Activated CD4-positive, alpha-beta T cell treated with anti-CD3 and anti-CD28 coated beads, Interleukin-2, amount 50 U/mL, for 1 hour (primary cell): ENCODE data around the gene HDAC11.
"Not testable (repeated sequence)": the region's sequence is repeated elsewhere in the genome, so short reads cannot be mapped to it uniquely, and the experiment has no call there.

ENCODE experiments used
- DNase-seq: peaks from one replicate; pipeline ENCODE4 v3.0.0-alpha.2; 2020

Gene HDAC11, protein sequence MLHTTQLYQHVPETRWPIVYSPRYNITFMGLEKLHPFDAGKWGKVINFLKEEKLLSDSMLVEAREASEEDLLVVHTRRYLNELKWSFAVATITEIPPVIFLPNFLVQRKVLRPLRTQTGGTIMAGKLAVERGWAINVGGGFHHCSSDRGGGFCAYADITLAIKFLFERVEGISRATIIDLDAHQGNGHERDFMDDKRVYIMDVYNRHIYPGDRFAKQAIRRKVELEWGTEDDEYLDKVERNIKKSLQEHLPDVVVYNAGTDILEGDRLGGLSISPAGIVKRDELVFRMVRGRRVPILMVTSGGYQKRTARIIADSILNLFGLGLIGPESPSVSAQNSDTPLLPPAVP

DNA sequence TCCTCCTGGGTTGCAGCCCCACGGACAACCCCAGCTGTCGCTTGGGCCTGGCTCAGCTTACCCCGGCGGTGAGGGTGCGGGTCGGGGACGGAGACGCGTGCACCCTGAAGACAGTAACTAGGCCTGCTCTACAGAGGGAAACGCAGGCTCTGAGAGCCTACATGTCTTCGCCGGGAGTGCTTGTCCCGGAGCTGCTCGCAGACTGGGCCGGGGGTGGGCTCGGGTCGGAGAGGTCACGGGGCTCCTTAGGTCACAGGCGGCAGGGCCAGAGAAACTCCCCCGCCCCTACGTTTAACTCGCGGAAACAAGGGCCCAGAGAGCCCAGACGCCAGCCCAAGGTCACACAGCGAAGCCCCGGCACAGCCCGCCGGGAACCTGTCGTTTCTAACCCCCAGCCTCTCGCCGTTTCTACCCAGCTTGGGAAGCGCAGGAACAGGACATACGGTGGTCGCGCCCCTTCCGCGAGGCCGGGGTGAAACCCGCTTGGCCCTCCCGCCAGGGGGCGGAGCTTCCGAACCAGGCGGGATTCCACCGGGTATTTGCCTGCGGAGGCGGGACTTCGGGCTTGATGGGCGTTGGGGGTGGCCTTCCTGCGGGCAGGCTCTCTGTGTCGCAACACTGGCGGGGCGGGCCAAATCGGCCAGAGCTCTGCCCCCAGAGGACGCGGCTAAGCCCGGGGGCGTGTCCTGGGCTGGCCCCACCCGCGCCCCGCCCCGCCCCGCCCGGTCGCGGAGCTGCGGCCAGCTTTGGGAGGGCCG, at the start of gene HDAC11:
HDAC11 (plus strand) TSS at position 725 of the 758 bp plus-strand sequence. CDS start 42 bp downstream, outside the sequence.
- peak; percentile 98 for DNase-seq

DNA sequence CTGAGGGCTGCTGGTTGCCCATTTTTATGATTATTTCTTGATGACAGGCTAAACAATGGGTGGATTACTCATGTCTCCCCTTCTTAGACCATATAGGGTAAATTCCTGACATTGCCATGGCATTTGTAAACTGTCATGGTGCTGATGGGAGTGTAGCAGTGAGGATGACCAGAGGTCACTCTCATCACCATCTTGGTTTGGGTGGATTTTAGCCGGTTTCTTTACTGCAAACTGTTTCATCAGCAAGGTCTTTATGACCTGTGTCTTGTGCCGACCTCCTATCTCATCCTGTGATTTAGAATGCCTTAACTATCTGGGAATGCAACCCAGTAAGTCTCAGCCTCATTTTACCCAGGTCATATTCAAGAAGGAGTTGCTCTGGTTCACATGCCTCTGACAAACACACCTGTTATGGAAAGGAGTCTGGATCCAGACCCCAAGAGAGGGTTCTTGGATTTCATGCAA, 49.7 kb upstream of the HDAC11 start:
- not testable (repeated sequence) for DNase-seq

DNA sequence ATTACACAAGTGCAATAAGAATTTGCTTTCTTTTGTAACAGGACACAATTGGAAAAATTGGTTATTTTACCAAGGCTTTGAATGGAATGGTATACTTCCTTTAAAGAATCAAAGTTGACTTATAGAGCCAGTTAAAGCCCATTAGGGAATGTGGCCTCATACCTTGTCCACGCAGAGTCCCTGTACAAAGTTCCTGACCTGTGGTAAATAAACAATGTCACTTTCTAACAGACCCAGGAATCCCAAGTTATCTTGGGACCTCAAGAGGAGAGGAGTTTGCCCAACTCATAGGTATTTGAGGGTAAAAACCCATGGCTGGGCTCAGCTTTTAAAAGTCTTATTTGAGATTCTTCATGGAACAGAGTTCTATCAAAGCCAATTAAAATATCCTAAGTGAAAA, 48.0 kb upstream of the HDAC11 start:
- DNase-seq, result no peak

DNA sequence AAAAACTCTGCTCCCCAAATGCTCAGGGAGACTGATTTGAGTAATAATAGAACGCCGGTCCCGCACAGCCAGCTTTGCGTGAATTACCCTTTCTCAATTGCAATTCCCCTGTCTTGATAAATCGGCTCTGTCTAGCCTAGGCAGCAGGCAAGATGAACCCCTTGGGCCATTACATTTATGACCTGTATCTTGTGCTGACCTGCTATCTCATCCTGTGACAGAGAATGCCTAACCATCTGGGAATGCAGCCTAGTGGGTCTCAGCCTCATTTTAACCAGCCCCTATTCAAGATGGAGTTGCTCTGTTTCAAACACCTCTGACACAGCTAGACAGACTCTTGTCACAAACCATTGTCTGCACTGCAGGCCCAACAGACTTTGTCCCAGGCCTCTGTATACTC, 46.2 kb upstream of the HDAC11 start:
- no peak for DNase-seq

DNA sequence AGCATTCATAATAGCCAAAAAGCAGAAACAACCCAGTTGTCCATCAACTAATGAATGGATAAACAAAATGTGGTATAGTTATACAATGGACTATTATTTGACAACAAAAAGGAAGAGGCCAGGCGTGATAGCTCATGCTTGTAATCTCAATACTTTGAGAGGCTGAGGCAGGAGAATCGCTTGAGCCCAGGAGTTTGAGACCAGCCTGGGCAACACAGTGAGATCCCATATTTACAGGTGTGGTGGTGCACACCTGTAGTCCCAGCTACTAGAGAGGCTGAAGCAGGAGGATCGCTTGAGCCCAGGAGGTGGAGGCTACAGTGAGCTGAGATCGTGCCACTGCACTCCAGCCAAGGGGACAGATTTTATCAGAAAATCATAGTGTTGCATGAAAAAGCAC, 43.9 kb upstream of the HDAC11 start:
- not testable (repeated sequence) for DNase-seq

DNA sequence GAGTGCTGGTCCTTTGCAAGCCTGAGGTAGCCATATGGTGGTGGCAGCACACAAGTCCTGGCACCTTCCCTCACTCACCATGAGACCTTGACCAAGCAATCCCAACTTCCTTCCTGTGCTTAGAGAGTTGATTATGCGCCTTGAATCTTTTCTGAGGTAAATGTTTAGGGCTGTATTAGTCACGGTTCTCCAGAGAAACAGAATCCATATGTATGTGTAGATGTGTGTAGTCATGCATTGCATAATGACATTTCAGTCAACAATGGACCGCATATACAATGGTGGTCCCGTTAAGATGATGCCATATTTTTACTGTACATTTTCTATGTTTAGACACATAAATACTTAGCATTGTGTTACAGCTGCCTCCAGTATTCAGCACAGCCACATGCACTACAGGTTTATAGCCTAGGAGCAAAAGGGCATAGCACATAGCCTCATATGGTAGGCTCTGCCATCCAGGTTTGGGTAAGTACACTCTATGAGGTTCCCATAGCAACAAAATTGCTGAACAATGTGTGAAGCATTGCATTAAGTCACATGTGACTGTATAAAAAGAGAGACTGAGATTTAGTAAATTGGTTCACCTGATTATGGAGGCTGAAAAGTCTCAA, 39.8 kb upstream of the HDAC11 start:
- no peak for DNase-seq

DNA sequence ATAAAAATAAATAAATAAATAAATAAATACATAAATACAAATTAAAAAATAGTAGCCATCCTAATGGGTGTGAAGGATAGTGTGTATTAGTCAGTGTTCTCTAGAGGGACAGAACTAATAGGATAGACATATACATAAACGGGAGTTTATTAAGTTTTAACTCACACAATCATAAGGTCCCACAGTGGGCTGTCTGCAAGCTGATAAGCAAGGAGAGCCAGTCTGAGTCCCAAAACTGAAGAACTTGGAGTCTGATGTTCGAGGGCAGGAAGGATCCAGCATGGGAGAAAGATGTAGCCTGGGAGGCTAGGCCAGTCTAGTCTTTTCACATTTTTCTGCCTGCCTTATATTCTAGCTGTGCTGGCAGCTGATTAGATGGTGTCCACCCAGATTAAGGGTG, 37.2 kb upstream of the HDAC11 start:
- not testable (repeated sequence) for DNase-seq

DNA sequence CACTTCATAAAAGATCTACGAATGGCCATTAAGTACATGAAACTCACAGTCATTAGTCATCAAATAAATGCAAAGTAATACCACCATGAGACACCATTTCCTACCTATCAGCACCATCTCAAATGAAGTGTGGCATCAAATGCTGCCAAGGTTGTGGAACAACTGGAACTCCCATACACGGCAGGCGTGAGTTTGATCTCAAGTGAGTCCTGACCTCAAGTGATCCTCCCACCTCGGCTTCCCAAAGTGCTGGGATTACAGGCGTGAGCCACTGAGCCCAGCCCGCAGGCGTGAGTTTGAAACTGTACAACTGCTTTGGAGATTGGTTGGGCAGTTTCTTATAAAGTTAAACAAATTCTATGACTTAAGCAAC, 28.8 kb upstream of the HDAC11 start:
- DNase-seq, result peak; percentile 18

DNA sequence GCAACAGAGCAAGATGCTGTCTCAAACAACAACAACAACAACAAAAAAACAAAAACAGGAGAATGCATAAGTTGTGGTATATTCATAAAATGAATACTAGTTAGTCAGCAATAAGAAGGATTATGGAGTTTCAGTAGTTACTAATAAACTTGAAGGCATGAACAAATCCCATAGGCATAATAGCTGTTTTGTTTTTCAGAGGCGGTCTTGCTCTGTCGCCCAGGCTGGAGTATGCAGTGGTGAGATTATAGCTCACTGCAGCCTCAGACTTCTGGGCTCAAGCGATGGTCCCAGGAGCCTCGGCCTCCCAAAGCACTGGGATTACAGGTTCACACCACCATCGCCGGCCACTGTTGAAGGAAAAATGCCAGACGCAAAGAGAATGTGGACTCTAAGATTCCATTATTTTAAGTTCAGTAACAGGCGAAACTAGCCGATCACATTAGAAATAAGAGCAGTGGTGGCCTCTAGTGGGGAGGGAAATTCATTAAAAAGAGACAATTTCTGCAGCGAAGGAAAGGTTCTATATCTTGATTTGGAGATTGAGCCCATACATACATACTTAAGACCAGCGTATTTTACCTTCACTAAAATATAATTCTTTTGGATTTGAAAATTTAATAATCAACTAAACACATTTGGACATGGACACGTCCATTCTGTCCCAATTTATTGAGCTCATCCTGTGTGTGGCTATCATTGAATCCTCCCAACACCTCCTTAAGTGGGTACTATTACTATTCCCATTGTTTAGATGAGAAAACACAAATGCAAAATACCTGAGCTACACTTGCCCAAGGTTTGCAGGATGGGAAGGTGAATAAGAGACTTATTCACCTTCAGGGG, 27.4 kb upstream of the HDAC11 start:
- peak; percentile 34 for DNase-seq

DNA sequence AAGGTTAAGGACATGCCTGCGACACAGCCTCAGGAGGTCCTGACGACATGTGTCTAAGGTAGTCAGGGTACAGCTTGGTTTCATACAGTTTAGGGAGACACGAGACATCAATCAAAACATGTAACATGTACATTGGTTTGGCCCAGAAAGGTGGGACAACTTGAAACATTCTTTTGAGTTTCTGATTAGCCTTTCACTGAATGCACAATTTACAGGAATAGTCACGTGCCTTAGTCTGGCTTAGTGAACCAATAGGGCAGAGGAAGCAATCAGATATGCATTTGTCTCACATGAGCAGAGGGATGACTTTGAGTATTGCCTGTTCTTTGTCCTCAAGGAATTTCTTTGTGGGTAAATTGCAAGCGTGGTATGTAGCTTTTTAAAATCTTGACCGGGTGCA, 24.5 kb upstream of the HDAC11 start:
- no peak for DNase-seq

DNA sequence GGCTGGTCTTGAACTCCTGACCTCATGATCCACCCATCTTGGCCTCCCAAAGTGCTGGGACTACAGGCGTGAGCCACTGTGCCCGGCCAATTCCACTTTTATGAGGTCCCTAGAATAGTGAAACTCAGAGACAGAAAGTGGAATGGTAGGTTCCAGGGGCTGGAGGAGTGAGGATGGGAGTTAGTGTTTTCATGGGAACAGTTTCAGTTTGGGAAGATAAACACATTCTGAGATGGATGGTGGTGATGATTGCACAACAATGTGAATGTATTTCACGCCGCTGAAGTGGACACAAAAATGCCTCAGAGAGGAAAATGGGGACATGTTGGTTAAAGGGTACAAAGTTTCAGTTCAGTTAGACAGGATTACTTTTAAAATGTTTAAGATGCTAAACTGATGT, 22.5 kb upstream of the HDAC11 start:
- DNase-seq, result no peak

DNA sequence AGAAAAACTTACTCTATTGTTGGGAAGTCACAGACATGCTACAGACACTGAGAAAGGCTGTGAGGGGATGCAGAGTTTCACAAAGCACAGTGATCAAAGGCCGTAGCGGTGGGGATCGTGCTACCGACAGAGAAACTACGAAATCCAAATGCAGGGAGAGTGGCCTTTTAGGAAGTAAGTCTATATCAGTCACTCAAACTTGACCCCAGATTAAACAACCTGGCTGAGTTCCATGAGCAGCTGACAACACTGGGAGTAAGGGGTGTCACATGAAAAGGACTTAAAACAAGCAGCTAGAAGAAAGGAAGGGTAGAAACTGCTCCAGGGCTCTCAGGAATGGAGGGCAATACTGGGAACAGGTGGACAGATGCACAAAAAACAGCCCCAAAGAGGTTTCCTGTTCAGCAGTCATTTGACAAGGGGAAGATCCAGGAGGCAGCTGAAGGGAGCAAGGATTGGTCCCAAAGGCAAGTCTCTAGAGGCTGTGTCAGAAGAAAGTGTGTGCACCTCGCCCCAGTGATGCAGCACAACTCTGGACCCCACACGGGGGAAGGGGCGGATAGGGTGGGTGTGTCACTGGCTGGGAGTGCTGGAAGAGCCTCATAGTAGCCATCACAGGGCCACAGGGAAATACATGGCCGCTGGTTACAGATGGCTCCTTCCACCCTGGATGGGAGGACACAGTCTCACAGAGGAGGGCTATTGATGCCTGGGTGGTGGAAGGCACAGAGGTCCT, 20.3 kb upstream of the HDAC11 start:
- no peak for DNase-seq

DNA sequence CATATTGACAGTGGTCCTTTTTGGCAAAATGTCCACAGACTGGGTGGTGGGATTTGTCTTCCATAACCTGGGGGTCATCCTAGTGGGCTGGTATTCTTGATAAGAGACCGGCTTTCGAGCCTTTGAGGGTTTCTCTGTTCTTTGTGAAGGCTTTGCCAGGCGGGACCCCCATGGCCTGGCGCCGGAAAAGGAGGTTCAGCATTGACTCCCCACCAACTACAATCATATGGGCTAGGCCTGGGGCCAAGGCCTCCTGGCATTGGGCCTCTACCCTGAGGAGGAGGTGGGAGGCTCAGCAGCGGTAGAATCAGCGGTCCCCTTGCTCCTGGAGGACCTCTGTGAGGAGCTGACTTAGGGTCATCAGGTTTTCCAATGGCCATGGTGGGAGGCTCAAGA, 19.8 kb upstream of the HDAC11 start:
- no peak for DNase-seq

DNA sequence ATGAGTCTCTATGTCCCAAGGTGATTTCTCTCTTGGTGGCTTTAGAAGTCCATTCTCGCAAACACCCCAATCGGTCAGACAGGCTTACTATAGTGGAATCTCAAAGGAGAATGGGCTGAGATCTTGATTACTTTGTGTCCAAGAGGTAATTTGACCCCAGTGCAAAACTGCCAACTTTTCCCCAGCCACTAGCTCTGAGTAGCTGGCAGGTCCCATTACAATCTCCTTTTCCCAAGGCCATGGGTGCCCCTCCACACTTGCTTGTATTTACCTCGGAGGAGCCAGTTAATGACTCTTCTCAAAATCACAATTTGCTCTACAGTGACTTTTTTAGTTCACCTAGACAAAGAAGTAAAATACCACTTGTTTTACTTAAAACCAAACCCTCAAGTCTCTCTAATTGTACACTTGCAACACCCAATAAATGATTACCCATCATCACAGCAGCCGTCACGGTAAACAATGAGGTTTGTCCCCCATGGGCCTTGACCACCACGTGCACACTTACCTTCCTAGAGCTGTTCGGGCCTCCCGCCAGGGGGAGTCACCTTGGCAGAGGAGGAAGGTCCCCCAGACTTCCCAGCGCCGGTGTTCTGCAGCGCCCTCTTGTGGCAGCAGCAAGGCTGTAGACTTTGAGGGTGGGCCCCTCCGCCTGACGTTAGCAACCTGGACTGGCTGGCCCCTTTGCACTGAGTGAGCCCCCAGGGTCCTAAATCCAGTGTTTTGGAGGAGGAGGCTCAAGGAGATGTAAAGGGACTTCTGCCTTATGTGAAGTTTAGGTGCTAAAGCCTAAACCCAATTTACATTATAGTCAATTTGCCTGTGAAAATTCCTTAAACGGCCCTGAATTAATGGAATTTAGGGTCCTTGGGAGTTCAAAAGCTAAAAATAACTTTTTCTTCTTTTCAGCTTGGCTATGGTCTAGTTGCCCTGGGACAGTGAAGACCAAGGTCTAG, 18.7 kb upstream of the HDAC11 start:
- DNase-seq, result peak; percentile 73

DNA sequence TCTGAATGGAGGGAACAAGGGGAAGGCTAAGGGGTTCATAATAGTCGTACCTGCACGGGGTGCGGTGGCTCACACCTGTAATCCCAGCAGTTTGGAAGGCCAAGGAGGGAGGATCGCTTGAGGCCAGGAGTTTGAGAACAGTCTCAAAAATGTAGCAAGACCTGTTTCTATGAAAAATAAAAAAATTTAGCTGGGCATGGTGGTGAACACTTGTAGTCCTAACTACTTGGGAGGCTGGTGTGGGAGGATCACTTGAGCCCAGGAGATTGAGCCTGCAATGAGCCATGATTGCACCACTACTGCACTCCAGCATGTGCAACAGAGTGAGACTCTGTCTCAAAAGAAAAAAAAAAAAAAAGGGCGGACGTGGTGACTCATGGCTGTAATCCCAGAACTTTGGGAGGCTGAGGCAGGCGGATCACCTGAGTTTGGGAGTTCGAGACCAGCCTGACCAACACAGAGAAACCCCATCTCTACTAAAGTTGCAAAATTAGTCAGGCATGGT, 17.9 kb upstream of the HDAC11 start:
- no peak for DNase-seq

DNA sequence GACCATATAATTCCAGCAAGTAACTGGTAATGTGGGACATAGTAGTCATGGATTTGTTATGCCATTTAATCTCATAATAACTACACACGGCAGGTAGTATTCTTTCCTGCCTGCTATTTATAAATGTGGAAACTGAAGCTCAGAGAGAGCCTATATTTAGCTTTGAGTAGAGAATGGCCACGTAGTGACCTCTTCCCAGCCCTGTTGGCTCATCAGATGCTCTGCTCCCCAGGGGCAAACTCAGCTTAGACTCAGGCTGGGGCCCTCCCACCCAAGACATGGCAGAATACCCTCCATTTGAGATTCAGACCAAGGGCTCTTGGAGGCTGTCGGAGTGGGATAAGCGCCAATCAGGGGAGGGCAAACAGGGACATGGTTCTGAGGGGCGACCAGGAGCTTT, 17.3 kb upstream of the HDAC11 start:
- DNase-seq, result no peak

DNA sequence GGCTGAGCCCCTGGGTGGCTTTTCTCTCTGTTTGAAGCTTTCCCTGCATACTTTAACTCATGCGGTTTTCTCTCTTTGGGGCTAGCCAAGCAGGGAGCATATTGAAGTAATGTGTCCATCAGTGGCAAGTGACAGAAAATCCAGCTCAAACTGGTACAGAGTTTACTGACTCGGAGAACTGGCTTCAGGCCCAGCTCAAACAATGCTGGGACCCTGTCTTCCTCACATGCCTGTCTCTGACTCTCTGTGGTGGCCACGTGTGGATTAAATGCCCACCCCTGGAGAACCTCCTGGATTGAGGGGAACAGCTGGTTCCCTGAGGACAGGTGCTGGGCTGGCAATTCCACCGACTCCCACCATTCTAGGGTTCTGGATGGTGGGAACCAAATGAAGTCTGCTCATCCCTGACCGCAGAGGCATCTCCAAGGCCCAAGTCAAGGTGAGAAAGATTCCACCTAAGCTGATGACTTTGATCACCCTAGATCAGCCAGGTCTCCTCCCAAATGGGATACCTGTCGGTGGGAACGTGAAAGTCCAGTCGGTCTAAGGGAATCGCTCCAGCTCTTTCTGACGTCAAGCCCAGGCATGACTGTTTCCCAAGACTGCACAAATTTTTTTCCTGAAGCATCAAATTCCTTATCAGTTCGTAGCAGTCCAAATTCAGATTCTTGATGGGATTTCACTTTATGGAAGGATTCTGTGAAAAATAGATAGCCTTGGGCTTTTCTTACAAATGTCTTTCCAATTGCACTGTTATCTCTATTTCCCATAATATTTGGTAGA, 16.3 kb upstream of the HDAC11 start:
- DNase-seq, result no peak

DNA sequence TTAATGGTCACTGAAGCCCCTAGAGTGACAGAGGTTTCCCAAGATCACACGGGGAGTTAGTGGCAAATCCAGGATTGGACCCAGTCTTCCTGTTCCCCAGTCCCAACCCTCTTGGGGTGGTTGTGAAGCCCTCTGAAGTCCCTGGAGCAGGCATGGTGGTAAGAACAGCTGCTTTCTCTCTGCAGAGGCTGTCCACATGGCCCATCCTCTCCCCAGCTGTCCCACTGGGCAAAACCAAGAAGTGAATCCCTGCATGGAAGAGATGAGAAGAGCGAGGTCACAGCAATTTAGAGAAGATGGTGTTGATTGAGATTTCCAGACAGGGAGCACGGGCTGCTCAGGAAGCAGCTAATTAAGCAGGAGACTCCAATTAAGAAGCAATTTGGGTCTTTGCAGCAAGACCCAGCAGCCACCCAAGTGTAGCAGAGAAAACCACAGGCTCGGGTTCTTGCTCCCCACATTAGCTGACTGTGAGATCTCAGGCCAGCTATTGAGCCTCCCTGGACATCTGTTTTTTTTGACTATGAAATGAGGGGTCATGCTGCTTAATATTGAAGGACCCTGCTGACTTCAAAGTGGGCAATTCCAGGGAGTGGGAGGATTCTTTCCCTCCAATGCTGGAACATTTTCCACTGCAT, 14.8 kb upstream of the HDAC11 start:
- DNase-seq, result no peak

DNA sequence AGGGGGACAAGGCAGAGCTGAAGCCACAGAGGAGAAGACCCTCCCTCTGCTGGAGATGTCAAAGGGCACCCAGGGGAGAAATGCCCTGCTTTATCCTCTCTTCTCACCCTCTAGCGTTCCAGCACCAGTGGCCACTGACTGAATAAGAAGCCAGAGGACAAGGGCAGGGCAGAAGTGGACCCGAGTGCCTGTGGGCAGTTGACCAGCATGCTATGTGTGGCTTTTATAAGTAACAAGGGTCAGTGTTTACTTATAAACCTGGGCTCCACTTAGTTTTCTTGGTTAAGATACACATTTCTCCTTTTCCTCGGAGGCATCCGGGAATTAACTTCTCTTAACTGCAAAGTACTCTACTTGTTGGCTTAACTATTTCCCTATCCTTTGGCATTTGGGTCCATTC, 13.3 kb upstream of the HDAC11 start:
- no peak for DNase-seq
